Renal cortex interstitium (tissue), 11 donors: ENCODE measurements around the gene SIGLEC14. TPM values are rescaled to one million over a fixed set of nuclear protein-coding genes. Genes with fewer than 3 reads are reported as not detected.

ENCODE experiments used
- DNase-seq, 11 donors: peaks; one replicate each; pipeline ENCODE4 v3.0.0-alpha.2; 2013; ENCODE audit warnings: low read depth in 9 of 11, low spot score in 4 of 11; ENCODE audit errors: extremely low read depth in 1 of 11
- polyA plus RNA-seq, 3 donors: library from polyadenylated mRNA; unstranded; fragments of 120-200 nt; gene quantifications; one replicate each; pipeline ENCODE4 v1.2.1, GENCODE V29; 2013; ENCODE audit not compliant: insufficient read length in 3 of 3

Gene SIGLEC14
- polyA plus RNA-seq, 3 donors: 0.60 to 0.89 (median 0.64) TPM

GRCh38 chr19:51593969-51594773 is 52.5 kb downstream of the SIGLEC14 start:
- DNase-seq: peak; percentile 86 to 97 (median 95)

GRCh38 chr19:51593138-51593890 is 53.3 kb downstream of the SIGLEC14 start:
- DNase-seq: no peak

Other genes starting within 250 kb of the SIGLEC14 start
- 1 to 10 TPM; 1.2 to 1.8 (median 1.6) TPM for gene SIGLEC10, start 229.2 kb downstream of the SIGLEC14 start, polyA plus RNA-seq
- under 1 TPM in 1 of 3 donors, not detected in 2; 0.06 TPM for gene SIGLEC8, start 188.4 kb downstream of the SIGLEC14 start, polyA plus RNA-seq
- not detected for gene CEACAM18, start 168.3 kb downstream of the SIGLEC14 start, polyA plus RNA-seq
- gene SIGLEC12, start 145.0 kb downstream of the SIGLEC14 start, polyA plus RNA-seq: under 1 TPM; 0.11 to 0.38 (median 0.13) TPM
- gene SIGLEC6, start 115.2 kb downstream of the SIGLEC14 start, polyA plus RNA-seq: under 1 TPM in 2 of 3 donors, not detected in 1; 0.24 to 0.32 TPM
- 10 to 100 TPM; 15.8 to 20.0 (median 17.8) TPM for gene ZNF175, start 75.5 kb downstream of the SIGLEC14 start, polyA plus RNA-seq
- under 1 TPM in 2 of 3 donors, not detected in 1; 0.26 to 0.61 TPM for gene SIGLEC5, start 16.4 kb downstream of the SIGLEC14 start, polyA plus RNA-seq
- 10 to 100 TPM; 15.4 to 30.3 (median 18.0) TPM for gene SPACA6, start 46.5 kb upstream of the SIGLEC14 start, polyA plus RNA-seq
- under 1 TPM in 2 of 3 donors, not detected in 1; 0.14 to 0.29 TPM for gene HAS1, start 77.2 kb upstream of the SIGLEC14 start, polyA plus RNA-seq
- 1 to 10 TPM; 1.2 to 5.0 (median 1.5) TPM for gene FPR1, start 105.1 kb upstream of the SIGLEC14 start, polyA plus RNA-seq
- under 1 TPM; 0.26 to 0.38 (median 0.33) TPM for gene FPR2, start 114.4 kb upstream of the SIGLEC14 start, polyA plus RNA-seq
- gene FPR3, start 148.3 kb upstream of the SIGLEC14 start, polyA plus RNA-seq: under 1 TPM; 0.19 to 0.67 (median 0.34) TPM
- 10 to 100 TPM; 41.0 to 47.7 (median 44.2) TPM for gene ZNF577, start 241.1 kb upstream of the SIGLEC14 start, polyA plus RNA-seq